ENCODE results near the gene UBE2L3. TPM values are rescaled to one million over a fixed set of nuclear protein-coding genes. Genes with fewer than 3 reads are reported as not detected.
"Not testable (repeated sequence)": the region's sequence is repeated elsewhere in the genome, so short reads cannot be mapped to it uniquely, and the experiment has no call there.

UBE2L3 gene
- total RNA-seq, 1 donor from 2014 or later = 63.0 TPM

GRCh38 chr22:21641789-21642583 is 74.5 kb downstream of the UBE2L3 start, which contains the start of gene SDF2L1:
Gene SDF2L1 (plus strand): TSS chr22:21642302. CDS start chr22:21642337, 35 bp downstream.
- peaks cover 2% of the 10 kb centered on the region for H3K36me3 ChIP-seq (ENCODE audit: control insufficient read depth, insufficient read depth, low read length)
- peak within 1 kb of the TSS; percentile 82 for H3K4me3 ChIP-seq (ENCODE audit: low read depth, low read length)
- peak; percentile 93 for DNase-seq (ENCODE audit: low read depth)
- TF ChIP-seq, protein P1, sequence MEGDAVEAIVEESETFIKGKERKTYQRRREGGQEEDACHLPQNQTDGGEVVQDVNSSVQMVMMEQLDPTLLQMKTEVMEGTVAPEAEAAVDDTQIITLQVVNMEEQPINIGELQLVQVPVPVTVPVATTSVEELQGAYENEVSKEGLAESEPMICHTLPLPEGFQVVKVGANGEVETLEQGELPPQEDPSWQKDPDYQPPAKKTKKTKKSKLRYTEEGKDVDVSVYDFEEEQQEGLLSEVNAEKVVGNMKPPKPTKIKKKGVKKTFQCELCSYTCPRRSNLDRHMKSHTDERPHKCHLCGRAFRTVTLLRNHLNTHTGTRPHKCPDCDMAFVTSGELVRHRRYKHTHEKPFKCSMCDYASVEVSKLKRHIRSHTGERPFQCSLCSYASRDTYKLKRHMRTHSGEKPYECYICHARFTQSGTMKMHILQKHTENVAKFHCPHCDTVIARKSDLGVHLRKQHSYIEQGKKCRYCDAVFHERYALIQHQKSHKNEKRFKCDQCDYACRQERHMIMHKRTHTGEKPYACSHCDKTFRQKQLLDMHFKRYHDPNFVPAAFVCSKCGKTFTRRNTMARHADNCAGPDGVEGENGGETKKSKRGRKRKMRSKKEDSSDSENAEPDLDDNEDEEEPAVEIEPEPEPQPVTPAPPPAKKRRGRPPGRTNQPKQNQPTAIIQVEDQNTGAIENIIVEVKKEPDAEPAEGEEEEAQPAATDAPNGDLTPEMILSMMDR (IDR thresholded peaks at IDR 0.05; ENCODE audit: insufficient read depth, low read length, poor library complexity, severe bottlenecking) = no peak
- no peaks in the 10 kb centered on the region for H3K27me3 ChIP-seq (ENCODE audit: control insufficient read depth, insufficient read depth, low read length)

- Histone ChIP-seq H3K27me3 (ENCODE audit: control insufficient read depth, insufficient read depth, low read length) (no peaks in the 10 kb centered on the region), H3K36me3 (ENCODE audit: control insufficient read depth, insufficient read depth, low read length) (peaks cover 2% of the 10 kb centered on the region), H3K4me3 (ENCODE audit: low read depth, low read length) (peak overlapping the region; percentile 82)
- no peak for DNase-seq (ENCODE audit: low read depth)
- TF ChIP-seq, protein P1 (IDR thresholded peaks at IDR 0.05; ENCODE audit: insufficient read depth, low read length, poor library complexity, severe bottlenecking) = peak; percentile 78
Observed at GRCh38 chr22:21642584-21643448, 75.3 kb downstream of the UBE2L3 start.

DNA sequence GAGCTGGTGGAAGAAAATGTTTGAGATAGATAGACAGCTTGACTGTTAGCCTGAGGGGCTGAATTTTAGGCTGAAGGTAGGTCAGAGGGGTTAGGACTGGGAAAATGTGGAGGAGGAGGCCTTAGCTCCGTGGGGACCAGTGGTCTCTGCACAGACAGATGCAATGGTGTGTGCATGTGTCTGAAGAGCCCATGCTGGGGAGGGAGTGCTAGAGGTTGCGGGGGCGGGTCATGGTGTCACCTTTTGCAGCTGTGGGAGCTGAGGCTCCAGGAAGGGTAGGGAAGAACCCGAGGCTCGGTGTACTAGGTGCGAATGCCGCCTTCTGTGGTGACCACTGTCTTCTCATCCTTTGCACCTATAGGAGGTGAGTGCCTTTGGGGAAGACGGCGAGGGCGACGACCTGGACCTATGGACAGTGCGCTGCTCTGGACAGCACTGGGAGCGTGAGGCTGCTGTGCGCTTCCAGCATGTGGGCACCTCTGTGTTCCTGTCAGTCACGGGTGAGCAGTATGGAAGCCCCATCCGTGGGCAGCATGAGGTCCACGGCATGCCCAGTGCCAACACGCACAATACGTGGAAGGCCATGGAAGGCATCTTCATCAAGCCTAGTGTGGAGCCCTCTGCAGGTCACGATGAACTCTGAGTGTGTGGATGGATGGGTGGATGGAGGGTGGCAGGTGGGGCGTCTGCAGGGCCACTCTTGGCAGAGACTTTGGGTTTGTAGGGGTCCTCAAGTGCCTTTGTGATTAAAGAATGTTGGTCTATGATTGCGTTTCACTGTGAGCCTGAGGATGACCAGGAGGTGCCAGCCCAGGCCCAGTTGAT is 76.2 kb downstream of the UBE2L3 start:
- DNase-seq (ENCODE audit: low read depth) = no peak
- TF ChIP-seq, protein P1 (IDR thresholded peaks at IDR 0.05; ENCODE audit: insufficient read depth, low read length, poor library complexity, severe bottlenecking) = no peak
- H3K4me3 ChIP-seq (ENCODE audit: low read depth, low read length) = peak overlapping the region; percentile 82
- no peaks in the 10 kb centered on the region for H3K27me3 ChIP-seq (ENCODE audit: control insufficient read depth, insufficient read depth, low read length)
- peaks cover 2% of the 10 kb centered on the region for H3K36me3 ChIP-seq (ENCODE audit: control insufficient read depth, insufficient read depth, low read length)

GRCh38 chr22:21645513-21645912 is 78.0 kb downstream of the UBE2L3 start:
- not testable (repeated sequence) for H3K27me3 ChIP-seq (ENCODE audit: control insufficient read depth, insufficient read depth, low read length); DNase-seq (ENCODE audit: low read depth); H3K36me3 ChIP-seq (ENCODE audit: control insufficient read depth, insufficient read depth, low read length); H3K4me3 ChIP-seq (ENCODE audit: low read depth, low read length)

DNA sequence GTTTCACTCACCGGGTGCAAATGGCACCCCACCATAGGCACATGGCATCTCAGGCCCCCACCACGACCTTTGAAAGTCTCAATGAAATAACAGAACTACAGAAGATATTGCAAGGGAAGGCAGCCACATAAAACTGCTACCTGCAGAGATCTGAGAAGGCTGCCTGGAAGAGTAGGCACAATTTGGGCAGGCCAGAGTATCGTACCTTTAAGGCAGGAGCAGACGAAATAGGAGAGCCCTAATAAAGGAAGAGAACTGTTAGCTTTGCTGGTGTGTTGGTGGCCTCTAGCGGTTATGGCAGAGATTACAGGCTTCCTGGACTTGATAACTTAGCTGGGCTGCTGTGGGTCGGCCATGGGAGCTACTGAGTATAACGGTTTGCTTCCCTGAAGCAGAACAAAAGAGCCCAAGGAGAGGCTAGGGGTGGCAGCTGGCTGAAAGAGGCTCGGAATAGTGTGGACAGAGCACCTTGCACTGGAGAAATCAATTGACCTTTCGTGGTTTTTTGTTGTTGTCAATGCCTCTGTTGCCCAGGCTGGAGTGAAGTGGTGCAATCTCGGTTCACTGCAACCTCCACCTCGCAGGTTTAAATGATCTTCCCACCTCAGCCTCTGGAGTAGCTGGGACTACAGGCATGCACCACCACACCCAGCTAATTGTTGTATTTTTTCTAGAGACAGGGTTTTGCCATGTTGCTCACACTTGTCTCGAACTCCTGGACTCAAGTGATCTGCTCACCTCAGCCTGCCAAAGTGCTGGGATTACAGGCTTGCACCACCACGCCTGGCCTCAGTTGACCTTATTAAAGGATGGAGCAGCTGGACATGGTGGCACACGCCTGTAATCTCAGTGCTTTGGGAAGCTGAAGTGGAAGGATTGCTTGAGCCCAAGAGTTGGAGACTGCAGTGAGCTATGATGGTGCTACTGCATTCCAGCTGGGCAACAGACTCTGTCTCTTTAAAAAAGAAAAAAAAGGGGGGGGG is 79.4 kb downstream of the UBE2L3 start:
- Histone ChIP-seq H3K36me3 (ENCODE audit: control insufficient read depth, insufficient read depth, low read length) (peaks cover 2% of the 10 kb centered on the region), H3K27me3 (ENCODE audit: control insufficient read depth, insufficient read depth, low read length) (no peaks in the 10 kb centered on the region), H3K4me3 (ENCODE audit: low read depth, low read length) (no peak overlapping the region)
- no peak for DNase-seq (ENCODE audit: low read depth)
- TF ChIP-seq, protein P1 (IDR thresholded peaks at IDR 0.05; ENCODE audit: insufficient read depth, low read length, poor library complexity, severe bottlenecking) = peak; percentile 84

Measured in kidney epithelial cell (primary cell).